Measurements from ENCODE around the gene EPS8L1.

- no peak for TF ChIP-seq REST (IDR thresholded peaks at IDR 0.05; ENCODE audit: low read depth)
- TF ChIP-seq TEAD4 (IDR thresholded peaks at IDR 0.05) = no peak
- TF ChIP-seq EP300 (IDR thresholded peaks at IDR 0.05; ENCODE audit: borderline replicate concordance) = no peak
- TF ChIP-seq NFIC (IDR thresholded peaks at IDR 0.05) = no peak
- no peak for TF ChIP-seq CEBPB (IDR thresholded peaks at IDR 0.05)
- no peak for TF ChIP-seq MAX (IDR thresholded peaks at IDR 0.05)
- TF ChIP-seq CREB1 (IDR thresholded peaks at IDR 0.05; ENCODE audit: low read depth) = no peak
- TF ChIP-seq TAF1 (IDR thresholded peaks at IDR 0.05; ENCODE audit: low read depth) = no peak
- TF ChIP-seq, protein P1, sequence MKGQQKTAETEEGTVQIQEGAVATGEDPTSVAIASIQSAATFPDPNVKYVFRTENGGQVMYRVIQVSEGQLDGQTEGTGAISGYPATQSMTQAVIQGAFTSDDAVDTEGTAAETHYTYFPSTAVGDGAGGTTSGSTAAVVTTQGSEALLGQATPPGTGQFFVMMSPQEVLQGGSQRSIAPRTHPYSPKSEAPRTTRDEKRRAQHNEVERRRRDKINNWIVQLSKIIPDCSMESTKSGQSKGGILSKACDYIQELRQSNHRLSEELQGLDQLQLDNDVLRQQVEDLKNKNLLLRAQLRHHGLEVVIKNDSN (IDR thresholded peaks at IDR 0.05) = no peak
- TF ChIP-seq EGR1 (IDR thresholded peaks at IDR 0.05) = no peak
- TF ChIP-seq RAD21 (IDR thresholded peaks at IDR 0.05; ENCODE audit: low read depth) = no peak
- TF ChIP-seq FOXM1 (IDR thresholded peaks at IDR 0.05; ENCODE audit: borderline replicate concordance, low read depth) = no peak
- no peak for TF ChIP-seq YY1 (IDR thresholded peaks at IDR 0.05; ENCODE audit: low read depth)
These were observed 27.5 kb downstream of the EPS8L1 start for GRCh38 chr19:55103190-55103589.

Data from Ishikawa (cell line).